GM10266 (cell line): Measurements from ENCODE around the gene RALA.

Source experiments
- DNase-seq: peaks from one replicate; pipeline ENCODE4 v3.0.0; 2012; ENCODE audit errors: extremely low spot score
- CTCF ChIP-seq: IDR thresholded peaks from 2 replicates; pipeline ENCODE4 v1.5.1; 2012; ENCODE audit warnings: mild to moderate bottlenecking, low read depth; ENCODE audit not compliant: control insufficient read depth, insufficient read depth; ENCODE audit errors: missing control alignments

RALA gene

GRCh38 chr7:39613577-39613976 is 9.8 kb upstream of the RALA start:
- no peak for TF ChIP-seq CTCF
- DNase-seq = no peak

GRCh38 chr7:39614299-39614698 is 9.1 kb upstream of the RALA start:
- no peak for TF ChIP-seq CTCF
- no peak for DNase-seq

- DNase-seq = no peak
Measured at GRCh38 chr7:39615350-39615975, 7.9 kb upstream of the RALA start.

GRCh38 chr7:39616138-39616537 is 7.2 kb upstream of the RALA start:
- no peak for DNase-seq
- TF ChIP-seq CTCF = no peak

More at GRCh38 chr7:39615350-39615975, 7.9 kb upstream of the RALA start:
- TF ChIP-seq CTCF = no peak

GRCh38 chr7:39617005-39617404 is 6.4 kb upstream of the RALA start:
- no peak for TF ChIP-seq CTCF
- no peak for DNase-seq

GRCh38 chr7:39618868-39619267 is 4.5 kb upstream of the RALA start:
- DNase-seq = no peak
- TF ChIP-seq CTCF = no peak

- DNase-seq = no peak
- no peak for TF ChIP-seq CTCF
Measured at GRCh38 chr7:39620486-39620885, 2.9 kb upstream of the RALA start.
